Neural progenitor cell (in vitro differentiated cells): ENCODE results near the gene MYD88. TPM values are rescaled to one million over a fixed set of nuclear protein-coding genes. Genes with fewer than 3 reads are reported as not detected.

Source experiments
- DNase-seq: peaks from one replicate; pipeline ENCODE4 v3.0.0-alpha.2; 2016; ENCODE audit warnings: low spot score
- H2AFZ ChIP-seq: fragments of 200-600 bp; sonication (generic); replicated peaks from 2 replicates; pipeline ENCODE4 v1.6.1; 2016; ENCODE audit warnings: antibody characterized with exemption
- H3F3A ChIP-seq: fragments of 200-600 bp; sonication (generic); 2 replicates; pipeline ENCODE4 v1.6.1; 2016; ENCODE audit warnings: antibody characterized with exemption, low read depth
- H3K27ac ChIP-seq: fragments of 200-600 bp; sonication (generic); 2 replicates; pipeline ENCODE4 v1.5.1; 2016; ENCODE audit warnings: mild to moderate bottlenecking
- H3K27me3 ChIP-seq: fragments of 200-600 bp; sonication (generic); 2 replicates; pipeline ENCODE4 v1.6.1; 2016; ENCODE audit warnings: mild to moderate bottlenecking, moderate library complexity
- H3K36me3 ChIP-seq: fragments of 200-600 bp; sonication (generic); 2 replicates; pipeline ENCODE4 v1.5.1; 2016
- H3K4me1 ChIP-seq: fragments of 200-600 bp; sonication (generic); 2 replicates; pipeline ENCODE4 v1.6.1; 2016; ENCODE audit warnings: mixed run types
- H3K4me2 ChIP-seq: fragments of 200-600 bp; sonication (generic); 2 replicates; pipeline ENCODE4 v1.6.1; 2016
- H3K4me3 ChIP-seq: fragments of 200-600 bp; sonication (generic); 2 replicates; pipeline ENCODE4 v1.5.1; 2016
- H3K79me2 ChIP-seq: fragments of 200-600 bp; sonication (generic); 2 replicates; pipeline ENCODE4 v1.6.1; 2016; ENCODE audit warnings: low read depth
- H3K9ac ChIP-seq: fragments of 200-600 bp; sonication (generic); 2 replicates; pipeline ENCODE4 v1.6.1; 2016
- H3K9me3 ChIP-seq: fragments of 200-600 bp; sonication (generic); 2 replicates; pipeline ENCODE4 v1.5.1; 2016; ENCODE audit warnings: low read depth
- H4K20me1 ChIP-seq: fragments of 200-600 bp; sonication (generic); 2 replicates; pipeline ENCODE4 v1.6.1; 2016; ENCODE audit warnings: low read depth
- H3K27ac Mint-ChIP-seq: 3 replicates; pipeline ENCODE4 v1.8.0; 2021; ENCODE audit warnings: mixed read lengths
- H3K27me3 Mint-ChIP-seq: 2 replicates; pipeline ENCODE4 v1.8.0; 2022; ENCODE audit warnings: low read depth, mild to moderate bottlenecking, inconsistent platforms, moderate library complexity, mixed read lengths; ENCODE audit not compliant: insufficient read depth
- H3K36me3 Mint-ChIP-seq: 3 replicates; pipeline ENCODE4 v1.8.0; 2021; ENCODE audit warnings: mixed read lengths
- H3K4me1 Mint-ChIP-seq: 3 replicates; pipeline ENCODE4 v1.8.0; 2021; ENCODE audit warnings: mixed read lengths
- H3K4me3 Mint-ChIP-seq: 3 replicates; pipeline ENCODE4 v1.8.0; 2021; ENCODE audit warnings: mild to moderate bottlenecking, moderate library complexity, mixed read lengths
- H3K9me3 Mint-ChIP-seq: 3 replicates; pipeline ENCODE4 v1.8.0; 2020; ENCODE audit warnings: mixed read lengths
- EZH2 ChIP-seq: fragments of 200-600 bp; sonication (generic); IDR thresholded peaks from 2 replicates; pipeline ENCODE4 v1.6.1; 2017; ENCODE audit warnings: antibody characterized with exemption, mild to moderate bottlenecking, moderate library complexity
- EZH2phosphoT487 ChIP-seq: fragments of 200-600 bp; sonication (generic); IDR thresholded peaks from 2 replicates; pipeline ENCODE4 v1.6.1; 2017; ENCODE audit warnings: antibody characterized with exemption
- total RNA-seq: library from RNA; depleted of rRNA; stranded (reverse); fragments of >200 nt; gene quantifications from 2 replicates; pipeline ENCODE4 v1.2.3, GENCODE V29; 2015; ENCODE audit warnings: low replicate concordance
- TF ChIP-seq, protein P1 (sequence below): fragments of 200-600 bp; sonication (generic); IDR thresholded peaks from 2 replicates; pipeline ENCODE4 v1.5.1; 2017; ENCODE audit warnings: antibody characterized with exemption, mild to moderate bottlenecking

MYD88 gene
- total RNA-seq, 1 donor from 2014 or later: 3.1 TPM

DNA sequence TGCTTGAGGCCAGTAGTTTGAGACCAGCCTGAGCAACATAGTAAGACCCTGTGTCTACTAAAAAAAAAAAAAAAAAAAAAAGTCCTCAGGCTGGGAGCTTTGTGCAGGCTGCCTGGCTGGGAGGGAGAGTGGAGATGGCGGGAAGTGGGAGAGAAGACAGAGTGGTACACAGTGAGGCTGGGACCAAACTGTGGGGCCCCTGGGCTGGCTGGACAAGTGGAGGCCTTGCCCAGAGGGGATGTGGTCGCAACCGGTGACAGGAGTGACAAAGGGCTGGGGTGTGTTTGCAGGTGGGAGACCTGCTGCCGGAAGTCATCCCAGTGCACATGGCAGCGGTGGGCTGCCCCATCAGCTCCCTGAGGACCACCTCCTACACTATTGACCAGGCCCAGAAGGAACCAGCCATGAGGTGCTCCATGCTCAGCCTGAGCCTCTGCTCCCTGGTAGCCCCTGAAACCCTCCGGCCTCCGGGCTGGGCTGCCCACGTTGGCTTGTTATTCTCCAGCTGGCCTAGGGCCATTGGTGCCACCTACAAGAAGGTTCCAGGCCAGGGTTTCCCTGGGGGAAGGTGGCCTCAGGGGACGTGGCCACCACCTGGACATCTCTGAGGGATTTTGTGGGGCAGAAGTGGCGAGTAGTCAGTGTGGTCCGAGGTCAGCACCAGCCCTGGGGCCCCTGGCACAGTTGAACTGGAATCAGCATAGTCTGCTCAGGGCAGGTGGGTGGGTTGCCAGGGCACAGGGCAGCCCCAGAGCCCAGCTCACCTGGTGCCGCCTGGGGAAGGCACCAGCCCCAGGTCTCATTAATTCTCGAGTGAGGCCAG, 24.2 kb upstream of the MYD88 start:
- H3K36me3 Mint-ChIP-seq: peaks cover 3% of the 10 kb centered on the region
- Histone ChIP-seq H3K79me2 (no peaks in the 10 kb centered on the region), H3K4me2 (no peak overlapping the region), H2AFZ (no peak overlapping the region), H3K36me3 (no peaks in the 10 kb centered on the region), H3K27ac (no peak overlapping the region), H4K20me1 (no peaks in the 10 kb centered on the region), H3K9ac (no peak overlapping the region), H3K27me3 (no peaks in the 10 kb centered on the region), H3K4me3 (no peak overlapping the region), H3F3A (no peaks in the 10 kb centered on the region), H3K9me3 (no peaks in the 10 kb centered on the region), H3K4me1 (no peaks in the 10 kb centered on the region)
- no peak for TF ChIP-seq EZH2phosphoT487
- TF ChIP-seq EZH2: no peak
- TF ChIP-seq, protein P1, sequence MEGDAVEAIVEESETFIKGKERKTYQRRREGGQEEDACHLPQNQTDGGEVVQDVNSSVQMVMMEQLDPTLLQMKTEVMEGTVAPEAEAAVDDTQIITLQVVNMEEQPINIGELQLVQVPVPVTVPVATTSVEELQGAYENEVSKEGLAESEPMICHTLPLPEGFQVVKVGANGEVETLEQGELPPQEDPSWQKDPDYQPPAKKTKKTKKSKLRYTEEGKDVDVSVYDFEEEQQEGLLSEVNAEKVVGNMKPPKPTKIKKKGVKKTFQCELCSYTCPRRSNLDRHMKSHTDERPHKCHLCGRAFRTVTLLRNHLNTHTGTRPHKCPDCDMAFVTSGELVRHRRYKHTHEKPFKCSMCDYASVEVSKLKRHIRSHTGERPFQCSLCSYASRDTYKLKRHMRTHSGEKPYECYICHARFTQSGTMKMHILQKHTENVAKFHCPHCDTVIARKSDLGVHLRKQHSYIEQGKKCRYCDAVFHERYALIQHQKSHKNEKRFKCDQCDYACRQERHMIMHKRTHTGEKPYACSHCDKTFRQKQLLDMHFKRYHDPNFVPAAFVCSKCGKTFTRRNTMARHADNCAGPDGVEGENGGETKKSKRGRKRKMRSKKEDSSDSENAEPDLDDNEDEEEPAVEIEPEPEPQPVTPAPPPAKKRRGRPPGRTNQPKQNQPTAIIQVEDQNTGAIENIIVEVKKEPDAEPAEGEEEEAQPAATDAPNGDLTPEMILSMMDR: no peak
- DNase-seq: no peak
- peaks cover 8% of the 10 kb centered on the region for H3K27me3 Mint-ChIP-seq
- H3K4me1 Mint-ChIP-seq: no peaks in the 10 kb centered on the region
- no peak overlapping the region for H3K27ac Mint-ChIP-seq
- no peaks in the 10 kb centered on the region for H3K9me3 Mint-ChIP-seq
- H3K4me3 Mint-ChIP-seq: no peak overlapping the region

- H3K27ac Mint-ChIP-seq: peak overlapping the region; percentile 52
- TF ChIP-seq, protein P1: no peak
- TF ChIP-seq EZH2phosphoT487 (no peak), EZH2 (no peak)
- H3K4me3 Mint-ChIP-seq: no peak overlapping the region
These were observed 23.4 kb upstream of the MYD88 start for GRCh38 chr3:38114875-38115644.

GRCh38 chr3:38115645-38116427, 22.6 kb upstream of the MYD88 start:
- Mint-ChIP-seq H3K36me3 (peaks cover 6% of the 10 kb centered on the region), H3K4me1 (no peaks in the 10 kb centered on the region), H3K9me3 (no peaks in the 10 kb centered on the region), H3K4me3 (peak overlapping the region; percentile 9), H3K27me3 (peaks cover 6% of the 10 kb centered on the region), H3K27ac (no peak overlapping the region)
- Histone ChIP-seq H3F3A (no peaks in the 10 kb centered on the region), H3K9me3 (no peaks in the 10 kb centered on the region), H3K27ac (no peak overlapping the region), H3K4me3 (no peak overlapping the region), H4K20me1 (no peaks in the 10 kb centered on the region), H2AFZ (no peak overlapping the region), H3K4me2 (no peak overlapping the region), H3K4me1 (no peaks in the 10 kb centered on the region), H3K27me3 (no peaks in the 10 kb centered on the region), H3K36me3 (no peaks in the 10 kb centered on the region), H3K9ac (no peak overlapping the region), H3K79me2 (no peaks in the 10 kb centered on the region)
- TF ChIP-seq EZH2phosphoT487: no peak
- no peak for DNase-seq

More at GRCh38 chr3:38114875-38115644, 23.4 kb upstream of the MYD88 start:
- Histone ChIP-seq H3K9ac (no peak overlapping the region), H2AFZ (no peak overlapping the region), H3K4me1 (no peaks in the 10 kb centered on the region), H3K4me3 (no peak overlapping the region), H4K20me1 (no peaks in the 10 kb centered on the region), H3K9me3 (no peaks in the 10 kb centered on the region), H3K27me3 (no peaks in the 10 kb centered on the region), H3K79me2 (no peaks in the 10 kb centered on the region), H3K4me2 (no peak overlapping the region), H3K36me3 (no peaks in the 10 kb centered on the region), H3K27ac (no peak overlapping the region), H3F3A (no peaks in the 10 kb centered on the region)
- peaks cover 3% of the 10 kb centered on the region for H3K36me3 Mint-ChIP-seq
- peaks cover 8% of the 10 kb centered on the region for H3K27me3 Mint-ChIP-seq
- DNase-seq: no peak
- no peaks in the 10 kb centered on the region for H3K4me1 Mint-ChIP-seq
- no peaks in the 10 kb centered on the region for H3K9me3 Mint-ChIP-seq
